ENCODE results near the gene STOML2. TPM values are rescaled to one million over a fixed set of nuclear protein-coding genes. Genes with fewer than 3 reads are reported as not detected.

STOML2 gene
- total RNA-seq, 4 donors from 2014 or later: 63.9 to 118 (median 106) TPM

DNA sequence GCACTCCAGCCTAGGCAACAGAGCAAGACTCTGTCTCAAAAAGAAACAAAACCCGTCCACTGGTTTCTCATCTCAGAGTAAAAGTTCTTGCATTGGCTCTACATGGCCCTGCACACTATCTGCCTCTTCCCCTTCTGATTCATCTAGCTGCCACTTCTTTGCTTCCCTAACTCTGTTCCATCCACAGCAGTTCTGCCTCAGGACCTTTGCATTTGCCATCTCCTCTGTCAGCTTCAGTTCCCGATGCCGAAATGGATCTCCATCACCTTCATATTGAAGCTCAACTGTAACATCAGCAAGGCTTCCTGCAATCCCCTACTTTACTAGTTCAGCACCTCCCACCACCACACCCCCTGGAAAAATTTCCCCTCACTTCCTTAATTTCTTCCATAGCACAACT, 5.4 kb downstream of the STOML2 start:
- DNase-seq: no peak
- intact Hi-C loops (cut with DNase I): loop anchor here (10.0 kb wide), 1 partner anchor 203 kb away; a partner anchor contains a TSS
- WGBS, 2 donors: 76 to 83% methylated on average over 3 of the region's 3 CpGs
- Histone ChIP-seq H3K4me1 (peaks cover 14 to 40% (median 26%) of the 10 kb centered on the region in 3 donors), H3K27ac (no peak overlapping the region), H3K27me3 (no peaks in the 10 kb centered on the region), H3K9me3 (no peaks in the 10 kb centered on the region), H3K4me3 (no peak overlapping the region), H3K36me3 (peaks cover 0 to 54% (median 15%) of the 10 kb centered on the region in 3 donors)
- TF ChIP-seq, protein P1, sequence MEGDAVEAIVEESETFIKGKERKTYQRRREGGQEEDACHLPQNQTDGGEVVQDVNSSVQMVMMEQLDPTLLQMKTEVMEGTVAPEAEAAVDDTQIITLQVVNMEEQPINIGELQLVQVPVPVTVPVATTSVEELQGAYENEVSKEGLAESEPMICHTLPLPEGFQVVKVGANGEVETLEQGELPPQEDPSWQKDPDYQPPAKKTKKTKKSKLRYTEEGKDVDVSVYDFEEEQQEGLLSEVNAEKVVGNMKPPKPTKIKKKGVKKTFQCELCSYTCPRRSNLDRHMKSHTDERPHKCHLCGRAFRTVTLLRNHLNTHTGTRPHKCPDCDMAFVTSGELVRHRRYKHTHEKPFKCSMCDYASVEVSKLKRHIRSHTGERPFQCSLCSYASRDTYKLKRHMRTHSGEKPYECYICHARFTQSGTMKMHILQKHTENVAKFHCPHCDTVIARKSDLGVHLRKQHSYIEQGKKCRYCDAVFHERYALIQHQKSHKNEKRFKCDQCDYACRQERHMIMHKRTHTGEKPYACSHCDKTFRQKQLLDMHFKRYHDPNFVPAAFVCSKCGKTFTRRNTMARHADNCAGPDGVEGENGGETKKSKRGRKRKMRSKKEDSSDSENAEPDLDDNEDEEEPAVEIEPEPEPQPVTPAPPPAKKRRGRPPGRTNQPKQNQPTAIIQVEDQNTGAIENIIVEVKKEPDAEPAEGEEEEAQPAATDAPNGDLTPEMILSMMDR (IDR thresholded peaks at IDR 0.05): no peak
- TF ChIP-seq POLR2A (IDR thresholded peaks at IDR 0.05): no peak

DNA sequence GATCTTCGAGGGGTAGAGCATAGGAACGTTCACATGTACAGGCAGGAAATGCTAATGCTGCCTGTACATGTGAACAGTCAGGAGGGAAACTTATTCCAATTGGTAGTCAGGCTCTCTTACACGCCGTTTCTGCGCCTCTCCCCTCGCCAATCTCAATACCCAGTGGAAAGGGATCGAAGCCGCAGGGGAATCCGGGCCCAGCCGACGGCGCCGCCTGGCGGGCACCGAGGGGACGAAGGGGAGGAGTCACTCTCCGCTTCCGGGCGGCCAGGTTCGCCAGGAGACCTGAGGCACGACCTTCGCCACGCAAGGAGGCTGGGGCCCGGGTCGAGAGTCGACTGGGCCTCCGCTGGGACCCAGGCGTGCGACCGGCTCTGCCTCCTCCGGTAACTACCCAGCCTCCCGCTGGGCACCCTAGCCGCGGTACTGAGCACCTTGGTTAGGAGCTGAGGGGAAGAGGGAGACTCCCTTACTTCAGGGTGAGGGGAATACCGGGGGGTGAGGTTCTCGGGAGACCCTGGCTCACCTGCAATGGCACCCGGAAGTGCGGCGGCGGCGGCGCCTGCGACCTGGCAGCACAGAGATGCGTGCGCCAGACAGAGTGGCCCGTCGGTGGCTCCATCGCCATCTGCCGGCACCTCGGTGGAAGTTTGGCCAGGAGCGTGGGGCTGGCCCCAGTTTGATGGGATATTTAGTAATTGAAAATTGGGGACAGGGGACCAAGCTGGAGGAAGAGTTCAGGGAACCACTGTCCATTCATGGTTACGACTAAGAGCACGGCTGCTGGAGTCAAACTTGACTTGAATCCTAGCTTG, 6.7 kb downstream of the STOML2 start, which contains the start of gene PIGO:
PIGO (minus strand) TSS at position 557 of the 815 bp plus-strand sequence. CDS start 1,026 bp downstream, outside the sequence.
- Histone ChIP-seq H3K27me3 (no peaks in the 10 kb centered on the region), H3K36me3 (peaks cover 7 to 62% (median 28%) of the 10 kb centered on the region in 3 donors), H3K4me3 (peak within 1 kb of the TSS; percentile 76 to 99 (median 90)), H3K9me3 (no peaks in the 10 kb centered on the region), H3K4me1 (peaks cover 7 to 27% (median 14%) of the 10 kb centered on the region in 3 donors), H3K27ac (peak within 1 kb of the TSS; percentile 96 to 100 (median 99))
- intact Hi-C loops (cut with DNase I): loop anchor here (10.0 kb wide), 1 partner anchor 201 kb away; a partner anchor contains a TSS
- WGBS, 2 donors: 0 to 1% methylated on average over 11 to 13 of the region's 53 CpGs
- peak; percentile 63 for DNase-seq
- TF ChIP-seq, protein P1 (IDR thresholded peaks at IDR 0.05): peak; percentile 64 to 87 (median 82)
- TF ChIP-seq POLR2A (IDR thresholded peaks at IDR 0.05): peak in 2 of 4 donors; percentile 46 to 56

DNA sequence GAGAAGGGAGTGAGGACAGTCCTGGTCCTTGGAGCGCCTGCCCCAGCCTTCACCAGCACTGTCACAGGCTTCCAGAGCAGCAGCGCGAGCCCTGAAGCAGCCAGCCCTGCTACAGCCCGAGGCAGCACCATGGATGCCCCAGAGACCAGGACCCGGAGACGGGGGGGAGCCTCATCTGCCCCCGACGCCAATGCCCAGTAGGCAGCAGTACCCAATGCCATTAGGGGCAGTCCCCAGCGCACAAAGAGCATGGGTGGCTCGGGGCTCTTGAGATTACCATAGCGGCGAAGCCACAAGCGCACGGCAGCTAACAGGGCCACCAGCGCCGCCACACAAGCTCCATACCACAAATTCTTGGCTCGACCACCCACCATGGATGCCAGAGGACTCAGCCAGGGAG, 11.4 kb downstream of the STOML2 start:
- WGBS, 2 donors: 100% methylated on average over 1 to 6 of the region's 17 CpGs
- no peak for DNase-seq
- intact Hi-C loops (cut with DNase I): loop anchor here (10.0 kb wide), 1 partner anchor 197 kb away; a partner anchor contains a TSS

DNA sequence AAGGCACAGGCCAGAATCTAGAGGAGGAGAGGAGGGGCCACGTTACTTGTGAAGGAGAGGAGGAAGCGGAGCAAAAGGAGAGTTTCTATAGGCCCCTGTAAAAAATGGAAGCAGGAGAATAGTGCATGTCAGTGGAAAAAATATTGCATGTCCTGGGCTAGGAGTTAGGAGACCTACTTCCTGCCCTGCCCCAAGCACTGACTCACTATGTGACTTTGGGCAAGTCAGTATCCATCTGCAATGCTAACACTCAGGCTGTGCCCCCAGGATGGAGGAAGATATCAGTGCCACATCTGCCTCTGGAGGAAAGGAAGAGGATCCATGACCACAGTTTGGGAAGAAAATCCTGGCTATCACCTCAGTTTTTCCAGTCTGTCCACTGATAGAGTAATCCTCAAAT, 13.5 kb downstream of the STOML2 start:
- 78 to 100% methylated on average over 2 of the region's 2 CpGs for WGBS, 2 donors
- no peak for DNase-seq
- no peak overlapping the region for H3K27ac ChIP-seq
- no peak for TF ChIP-seq POLR2A (IDR thresholded peaks at IDR 0.05)
- TF ChIP-seq, protein P1 (IDR thresholded peaks at IDR 0.05): no peak
- H3K4me3 ChIP-seq: no peak overlapping the region
- no peaks in the 10 kb centered on the region for H3K9me3 ChIP-seq
- intact Hi-C loops (cut with DNase I): no loop called here
- peaks cover 0 to under 1% (median 0%) of the 10 kb centered on the region in 3 donors for H3K4me1 ChIP-seq
- H3K27me3 ChIP-seq: no peaks in the 10 kb centered on the region
- peaks cover 14 to 94% (median 36%) of the 10 kb centered on the region in 3 donors for H3K36me3 ChIP-seq

More for the DNA sequence above, 11.4 kb downstream of the STOML2 start:
- H3K27ac ChIP-seq: no peak overlapping the region
- no peaks in the 10 kb centered on the region for H3K9me3 ChIP-seq
- H3K27me3 ChIP-seq: no peaks in the 10 kb centered on the region
- no peak overlapping the region for H3K4me3 ChIP-seq
- TF ChIP-seq POLR2A (IDR thresholded peaks at IDR 0.05): no peak
- TF ChIP-seq, protein P1 (IDR thresholded peaks at IDR 0.05): no peak
- peaks cover 7 to 19% (median 9%) of the 10 kb centered on the region in 3 donors for H3K4me1 ChIP-seq
- H3K36me3 ChIP-seq: peaks cover 14 to 86% (median 36%) of the 10 kb centered on the region in 3 donors

DNA sequence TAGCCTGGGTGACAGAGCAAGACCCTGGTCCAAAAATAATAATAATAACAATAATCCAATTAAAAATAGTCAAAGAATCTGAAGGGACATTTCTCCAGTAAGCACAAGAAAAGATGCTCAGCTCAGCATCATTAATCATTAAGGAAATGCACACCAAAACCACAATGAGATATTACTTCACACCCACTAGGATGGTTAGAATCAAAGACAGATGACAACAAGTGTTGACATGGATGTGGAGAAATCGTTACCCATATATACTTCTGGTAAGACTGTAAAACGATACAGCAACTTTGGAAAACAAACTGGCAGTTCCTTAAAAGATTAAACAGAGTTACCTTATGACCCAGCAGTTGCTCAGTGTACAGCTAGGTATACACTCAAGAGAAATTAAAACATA, 17.9 kb downstream of the STOML2 start:
- Histone ChIP-seq H3K9me3 (no peaks in the 10 kb centered on the region), H3K27ac (no peak overlapping the region), H3K27me3 (no peaks in the 10 kb centered on the region), H3K4me1 (peaks cover 0 to 7% (median 4%) of the 10 kb centered on the region in 3 donors), H3K36me3 (peaks cover 7 to 51% (median 14%) of the 10 kb centered on the region in 3 donors), H3K4me3 (no peak overlapping the region)
- 82 to 85% methylated on average over 2 of the region's 2 CpGs for WGBS, 2 donors
- no peak for DNase-seq
- TF ChIP-seq, protein P1 (IDR thresholded peaks at IDR 0.05): no peak
- TF ChIP-seq POLR2A (IDR thresholded peaks at IDR 0.05): no peak
- intact Hi-C loops (cut with DNase I): no loop called here
